ENCODE measurements around the gene IGFALS.

DNA sequence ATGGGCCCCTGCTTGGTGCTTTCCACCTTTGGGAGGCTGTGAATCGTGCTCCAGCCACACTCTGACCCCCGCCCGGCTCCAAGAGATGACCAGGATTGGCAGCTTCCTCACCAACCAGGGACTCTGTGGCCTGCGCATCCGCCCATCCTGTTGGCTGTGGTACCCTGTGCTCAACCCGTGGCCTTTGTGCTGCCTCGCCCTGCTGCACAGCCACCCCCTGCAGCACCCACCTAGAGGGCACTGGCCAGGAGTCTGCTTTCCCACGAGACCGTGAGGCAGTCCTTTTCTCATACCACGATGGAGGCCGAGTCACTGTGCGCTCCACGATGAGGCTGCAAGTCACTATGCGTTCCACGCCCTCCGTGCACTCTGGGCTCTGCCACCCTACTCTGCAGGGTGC is 41.6 kb downstream of the IGFALS start:
- TF ChIP-seq, protein P1, sequence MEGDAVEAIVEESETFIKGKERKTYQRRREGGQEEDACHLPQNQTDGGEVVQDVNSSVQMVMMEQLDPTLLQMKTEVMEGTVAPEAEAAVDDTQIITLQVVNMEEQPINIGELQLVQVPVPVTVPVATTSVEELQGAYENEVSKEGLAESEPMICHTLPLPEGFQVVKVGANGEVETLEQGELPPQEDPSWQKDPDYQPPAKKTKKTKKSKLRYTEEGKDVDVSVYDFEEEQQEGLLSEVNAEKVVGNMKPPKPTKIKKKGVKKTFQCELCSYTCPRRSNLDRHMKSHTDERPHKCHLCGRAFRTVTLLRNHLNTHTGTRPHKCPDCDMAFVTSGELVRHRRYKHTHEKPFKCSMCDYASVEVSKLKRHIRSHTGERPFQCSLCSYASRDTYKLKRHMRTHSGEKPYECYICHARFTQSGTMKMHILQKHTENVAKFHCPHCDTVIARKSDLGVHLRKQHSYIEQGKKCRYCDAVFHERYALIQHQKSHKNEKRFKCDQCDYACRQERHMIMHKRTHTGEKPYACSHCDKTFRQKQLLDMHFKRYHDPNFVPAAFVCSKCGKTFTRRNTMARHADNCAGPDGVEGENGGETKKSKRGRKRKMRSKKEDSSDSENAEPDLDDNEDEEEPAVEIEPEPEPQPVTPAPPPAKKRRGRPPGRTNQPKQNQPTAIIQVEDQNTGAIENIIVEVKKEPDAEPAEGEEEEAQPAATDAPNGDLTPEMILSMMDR (IDR thresholded peaks at IDR 0.05) = no peak
- TF ChIP-seq POLR2A (IDR thresholded peaks at IDR 0.05) = no peak

All from lower leg skin (tissue), 3 donors.